ENCODE measurements around the gene CYBC1.

GRCh38 chr17:82435103-82435502 lies 15.4 kb downstream of the CYBC1 start:
- TF ChIP-seq, protein P1, sequence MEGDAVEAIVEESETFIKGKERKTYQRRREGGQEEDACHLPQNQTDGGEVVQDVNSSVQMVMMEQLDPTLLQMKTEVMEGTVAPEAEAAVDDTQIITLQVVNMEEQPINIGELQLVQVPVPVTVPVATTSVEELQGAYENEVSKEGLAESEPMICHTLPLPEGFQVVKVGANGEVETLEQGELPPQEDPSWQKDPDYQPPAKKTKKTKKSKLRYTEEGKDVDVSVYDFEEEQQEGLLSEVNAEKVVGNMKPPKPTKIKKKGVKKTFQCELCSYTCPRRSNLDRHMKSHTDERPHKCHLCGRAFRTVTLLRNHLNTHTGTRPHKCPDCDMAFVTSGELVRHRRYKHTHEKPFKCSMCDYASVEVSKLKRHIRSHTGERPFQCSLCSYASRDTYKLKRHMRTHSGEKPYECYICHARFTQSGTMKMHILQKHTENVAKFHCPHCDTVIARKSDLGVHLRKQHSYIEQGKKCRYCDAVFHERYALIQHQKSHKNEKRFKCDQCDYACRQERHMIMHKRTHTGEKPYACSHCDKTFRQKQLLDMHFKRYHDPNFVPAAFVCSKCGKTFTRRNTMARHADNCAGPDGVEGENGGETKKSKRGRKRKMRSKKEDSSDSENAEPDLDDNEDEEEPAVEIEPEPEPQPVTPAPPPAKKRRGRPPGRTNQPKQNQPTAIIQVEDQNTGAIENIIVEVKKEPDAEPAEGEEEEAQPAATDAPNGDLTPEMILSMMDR (conservative IDR thresholded peaks at IDR 0.05; ENCODE audit: low read length), result no peak
- TF ChIP-seq EZH2phosphoT487 (IDR thresholded peaks at IDR 0.05; ENCODE audit: borderline replicate concordance), result no peak
